GM12891 (cell line): ENCODE results near the gene DDC.
"Not testable (repeated sequence)": the region's sequence is repeated elsewhere in the genome, so short reads cannot be mapped to it uniquely, and the experiment has no call there.

Experiments used
- DNase-seq: peaks from one replicate; pipeline ENCODE4 v3.0.0; 2011; ENCODE audit warnings: low spot score; ENCODE audit not compliant: insufficient read length
- FAIRE-seq: peaks from 2 replicates; lab custom pipeline; 2011; peaks lifted over from hg19 to GRCh38; lab: Jason Lieb, UNC
- PAX5 ChIP-seq: IDR thresholded peaks from 2 replicates; pipeline ENCODE4 v1.6.1; 2011; ENCODE audit warnings: low read length, moderate library complexity, mild to moderate bottlenecking; ENCODE audit not compliant: insufficient read depth, severe bottlenecking
- POLR2A ChIP-seq: IDR thresholded peaks from 2 replicates; pipeline ENCODE4 v1.6.1; 2011; ENCODE audit warnings: low read depth, low read length, control low read depth
- POLR2AphosphoS5 ChIP-seq: IDR thresholded peaks from 2 replicates; pipeline ENCODE4 v1.6.1; 2011; ENCODE audit warnings: low read depth, low read length, control low read depth
- POU2F2 ChIP-seq: IDR thresholded peaks from 2 replicates; pipeline ENCODE4 v1.6.1; 2011; ENCODE audit warnings: low read depth, mild to moderate bottlenecking, control low read depth, low read length, moderate library complexity
- SPI1 ChIP-seq: IDR thresholded peaks from 2 replicates; pipeline ENCODE4 v1.6.1; 2011; ENCODE audit warnings: low read depth, low read length, control low read depth
- TAF1 ChIP-seq: IDR thresholded peaks from 2 replicates; pipeline ENCODE4 v1.6.1; 2011; ENCODE audit warnings: low read depth, low read length, control low read depth

DDC gene

GRCh38 chr7:50531401-50531911, 33.7 kb downstream of the DDC start:
- TF ChIP-seq POLR2A = no peak
- TF ChIP-seq TAF1 = no peak
- TF ChIP-seq POU2F2 = no peak
- no peak for TF ChIP-seq PAX5
- no peak for TF ChIP-seq SPI1
- no peak for TF ChIP-seq POLR2AphosphoS5
- FAIRE-seq (no peak), DNase-seq (no peak)

GRCh38 chr7:50530766-50531165, 34.4 kb downstream of the DDC start:
- FAIRE-seq = no peak
- no peak for DNase-seq
- no peak for TF ChIP-seq SPI1
- TF ChIP-seq POU2F2 = no peak
- no peak for TF ChIP-seq POLR2A
- no peak for TF ChIP-seq POLR2AphosphoS5
- no peak for TF ChIP-seq PAX5
- TF ChIP-seq TAF1 = no peak

DNA sequence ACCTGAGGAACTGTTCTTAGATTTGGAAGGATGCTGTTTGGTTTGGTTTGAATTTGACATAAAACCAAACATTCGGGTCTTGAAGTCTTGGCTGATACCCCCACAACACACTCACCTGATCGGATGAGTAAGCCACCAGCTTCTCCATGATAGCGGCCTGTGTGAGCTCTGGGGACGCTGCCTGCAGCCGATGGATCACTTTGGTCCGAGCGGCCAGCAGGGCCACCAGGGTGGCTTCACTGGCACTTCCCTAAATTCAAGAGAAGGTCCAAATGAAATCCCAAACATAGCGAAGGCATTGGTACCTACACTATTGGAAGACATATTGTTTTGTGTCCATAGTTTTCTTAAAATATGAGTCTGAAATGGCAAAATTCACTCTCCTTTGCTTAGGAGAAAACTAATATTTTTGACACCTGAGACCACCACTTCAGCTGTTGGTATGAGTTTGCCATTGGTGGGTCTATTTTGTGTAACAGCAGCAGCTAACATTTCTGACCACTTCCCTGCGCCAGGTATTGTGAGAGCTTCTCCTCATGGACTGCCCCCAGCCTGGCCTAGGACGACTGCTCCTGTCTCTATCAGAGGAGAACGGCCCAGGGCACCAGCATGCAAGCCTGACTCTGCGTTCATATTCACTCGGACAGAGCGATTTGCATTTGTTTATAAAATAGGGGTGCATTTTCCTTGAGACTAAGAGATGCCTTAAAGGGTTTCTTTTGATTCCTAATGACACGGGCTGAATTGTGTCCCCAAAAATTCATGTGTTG, 35.9 kb downstream of the DDC start:
- DNase-seq = no peak
- TF ChIP-seq SPI1 = no peak
- TF ChIP-seq TAF1 = no peak
- FAIRE-seq = no peak

- FAIRE-seq (no peak), DNase-seq (no peak)
- no peak for TF ChIP-seq TAF1
- TF ChIP-seq POLR2AphosphoS5 = no peak
- TF ChIP-seq POLR2A = no peak
- TF ChIP-seq SPI1 = no peak
- TF ChIP-seq POU2F2 = no peak
- TF ChIP-seq PAX5 = no peak
Observed at GRCh38 chr7:50528266-50529092, 36.7 kb downstream of the DDC start.

GRCh38 chr7:50519350-50519749, 45.9 kb downstream of the DDC start:
- not testable (repeated sequence) for FAIRE-seq, DNase-seq

DNA sequence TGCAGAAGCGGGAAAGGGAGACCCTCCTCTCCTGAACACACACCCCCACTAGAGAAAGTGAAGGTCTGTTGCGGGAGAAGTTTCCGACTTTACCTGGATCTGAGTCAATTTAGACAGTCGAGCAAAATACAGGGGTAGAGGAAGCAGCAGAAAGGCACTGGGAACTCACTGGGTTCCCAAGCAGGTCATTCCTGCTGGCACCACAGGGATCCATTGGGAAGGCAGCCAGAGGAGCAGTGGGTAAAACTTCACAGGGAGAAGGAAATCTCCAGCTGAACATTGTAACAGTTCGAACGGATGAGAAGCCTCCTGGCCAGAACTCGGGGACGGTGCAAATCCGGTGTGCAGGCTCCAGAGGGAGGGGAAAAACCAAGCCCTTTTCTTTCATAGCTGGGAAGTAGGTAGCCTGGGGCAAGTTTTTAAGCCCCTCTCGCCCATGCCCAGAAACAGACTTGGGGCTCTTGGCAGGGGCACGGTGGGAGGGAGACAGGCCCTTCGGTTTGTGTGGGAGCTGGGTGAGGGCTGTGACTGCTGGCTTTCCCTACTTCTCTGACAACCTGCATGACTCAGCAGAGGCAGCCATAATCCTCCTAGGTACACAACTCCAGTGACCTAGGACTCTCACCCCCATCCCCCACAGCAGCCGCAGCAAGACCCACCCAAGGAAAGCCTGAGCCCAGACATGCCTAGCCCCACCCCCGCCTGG, 51.9 kb downstream of the DDC start:
- TF ChIP-seq TAF1 (no peak), SPI1 (no peak), PAX5 (no peak), POU2F2 (no peak), POLR2A (no peak), POLR2AphosphoS5 (no peak)
- FAIRE-seq (no peak), DNase-seq (no peak)

DNA sequence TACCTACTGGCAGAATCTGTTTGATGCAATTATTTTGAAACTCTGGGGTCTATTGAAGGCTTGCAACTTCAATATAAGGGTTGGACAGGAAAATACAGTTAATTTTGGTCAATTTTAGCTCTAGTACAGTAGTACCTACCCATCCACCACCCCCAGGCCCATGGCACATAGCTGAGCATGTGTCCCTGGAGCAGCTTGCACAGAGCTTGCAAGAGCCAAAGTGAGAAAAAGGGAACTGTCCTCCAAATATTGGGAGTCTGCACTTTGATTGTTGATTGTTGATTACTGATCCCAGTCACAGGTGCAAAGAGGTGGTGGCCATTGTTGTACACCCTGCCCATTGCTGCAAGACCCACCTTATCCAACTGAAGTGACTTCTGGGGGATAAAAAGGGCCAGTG, 52.8 kb downstream of the DDC start:
- FAIRE-seq = no peak
- no peak for TF ChIP-seq POLR2A
- TF ChIP-seq POU2F2 = no peak
- no peak for TF ChIP-seq POLR2AphosphoS5
- TF ChIP-seq PAX5 = no peak
- no peak for TF ChIP-seq SPI1
- no peak for TF ChIP-seq TAF1
- DNase-seq = no peak

DNA sequence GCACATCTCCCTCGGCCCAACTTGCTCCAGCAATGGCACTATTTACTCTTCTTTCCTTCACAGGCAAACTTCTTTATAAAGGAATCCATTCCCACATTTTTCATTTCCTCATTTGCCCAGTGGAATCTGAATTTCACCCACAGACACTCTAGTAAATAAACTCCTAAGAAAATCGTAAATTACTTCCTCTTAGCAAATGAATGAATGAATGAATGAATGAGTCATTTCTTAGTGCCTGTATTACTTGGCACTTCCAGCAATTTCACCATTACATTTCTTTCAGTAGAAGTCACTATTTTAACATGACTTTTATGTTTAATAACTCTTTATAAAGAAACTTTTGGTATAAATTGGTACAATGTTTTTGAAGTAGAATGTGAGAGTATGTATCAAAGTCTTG, 55.7 kb downstream of the DDC start:
- FAIRE-seq = no peak
- no peak for DNase-seq
- TF ChIP-seq TAF1 = no peak
- no peak for TF ChIP-seq POLR2AphosphoS5
- TF ChIP-seq POU2F2 = no peak
- no peak for TF ChIP-seq SPI1
- no peak for TF ChIP-seq PAX5
- TF ChIP-seq POLR2A = no peak

GRCh38 chr7:50508471-50508943, 56.7 kb downstream of the DDC start:
- TF ChIP-seq TAF1 (no peak), POLR2AphosphoS5 (no peak), PAX5 (no peak), POU2F2 (no peak)
- no peak for FAIRE-seq
- no peak for DNase-seq

- TF ChIP-seq TAF1 = no peak
- TF ChIP-seq POU2F2 = no peak
- no peak for TF ChIP-seq SPI1
- no peak for TF ChIP-seq POLR2A
- no peak for TF ChIP-seq POLR2AphosphoS5
- no peak for TF ChIP-seq PAX5
- FAIRE-seq (no peak), DNase-seq (no peak)
Observed at GRCh38 chr7:50507898-50508470, 57.2 kb downstream of the DDC start.
